Transverse colon (tissue), 4 donors: ENCODE data around the gene ADAMTS14. TPM values are rescaled to one million over a fixed set of nuclear protein-coding genes. Genes with fewer than 3 reads are reported as not detected.
"Not testable (repeated sequence)": the region's sequence is repeated elsewhere in the genome, so short reads cannot be mapped to it uniquely, and the experiment has no call there.

ENCODE experiments used
- DNase-seq: peaks from one replicate; pipeline ENCODE4 v3.0.0-alpha.2; 2019
- H3K27ac ChIP-seq, 4 donors: fragments of 200-600 bp; sonication (generic); 2 replicates each; pipeline ENCODE4 v1.5.1; 2016 to 2018; ENCODE audit warnings: inconsistent platforms in 4 of 4
- H3K27me3 ChIP-seq: fragments of 200-600 bp; sonication (generic); 2 replicates; pipeline ENCODE4 v1.5.1; 2017; ENCODE audit warnings: inconsistent platforms
- H3K36me3 ChIP-seq, 4 donors: fragments of 200-600 bp; sonication (generic); 2 replicates each; pipeline ENCODE4 v1.5.1; 2017 to 2019; ENCODE audit warnings: inconsistent platforms in 4 of 4
- H3K4me1 ChIP-seq, 4 donors: fragments of 200-600 bp; sonication (generic); 2 replicates each; pipeline ENCODE4 v1.5.1; 2017 to 2020; ENCODE audit warnings: inconsistent platforms in 4 of 4
- H3K4me3 ChIP-seq, 4 donors: fragments of 200-600 bp; sonication (generic); 1 replicate in 1 of 4; 2 replicates in 3 of 4; pipeline versions ENCODE4 v1.5.1 to v1.6.1; 2017 to 2019; ENCODE audit warnings: inconsistent platforms in 4 of 4
- H3K9me3 ChIP-seq, 2 donors: fragments of 200-600 bp; sonication (generic); 2 replicates each; pipeline ENCODE4 v1.5.1; 2017 to 2019; ENCODE audit warnings: inconsistent platforms in 2 of 2
- CTCF ChIP-seq, 5 experiments: fragments of 200-600 bp in 3 of 5; fragments of 450-650 bp in 2 of 5; sonication (generic) in 3 of 5; IDR thresholded peaks; 1 replicate in 2 of 5; 2 replicates in 3 of 5; pipeline ENCODE4 v1.5.1; 2016 to 2017; ENCODE audit warnings: antibody characterized with exemption in 5 of 5, inconsistent platforms in 3 of 5, mild to moderate bottlenecking in 2 of 5, moderate library complexity in 1 of 5
- EP300 ChIP-seq: sonication (generic); formaldehyde crosslinking; IDR thresholded peaks from one replicate; pipeline ENCODE4 v1.6.1; 2017; ENCODE audit warnings: antibody characterized with exemption, low read depth
- POLR2A ChIP-seq: fragments of 450-650 bp; IDR thresholded peaks from one replicate; pipeline ENCODE4 v1.6.1; 2016; ENCODE audit warnings: antibody characterized with exemption, mild to moderate bottlenecking, moderate library complexity
- POLR2AphosphoS5 ChIP-seq, 3 donors: sonication (generic); formaldehyde crosslinking; IDR thresholded peaks; one replicate each; pipeline ENCODE4 v1.6.1; 2016; ENCODE audit warnings: antibody characterized with exemption in 3 of 3
- WGBS, 2 donors: methylation state at CpG; one replicate each; pipeline ENCODE4 v1.1.5; 2018; ENCODE audit warnings: low coverage in 1 of 2; 5-methylcytosine and 5-hydroxymethylcytosine counted together
- in situ Hi-C, 4 donors: fragments of 200-750 bp; cut with MboI; loops; one replicate each; pipeline versions ENCODE4 v1.15.0 to v1.15.1; 2017; ENCODE audit warnings: low sequenced_read_pairs in 3 of 4, low pct_ligation_motif_present in 1 of 4, low pct_unique_long_range_greater_than_20kb in 1 of 4
- intact Hi-C: fragments of 100-400 bp; cut with DNase I; formaldehyde crosslinking; loops from one replicate; pipeline ENCODE4 v1.15.1; 2023; ENCODE audit warnings: low total_unique reads
- total RNA-seq, 4 donors: library from RNA; depleted of rRNA; stranded (reverse); fragments of >200 nt; gene quantifications; one replicate each; pipeline ENCODE4 v1.1.0, GENCODE V29; 2016

Gene ADAMTS14
- total RNA-seq, 4 donors from 2014 or later = 0.95 to 3.8 (median 1.4) TPM

- H3K9me3 ChIP-seq = peaks cover 6% of the 10 kb centered on the region in 2 donors
- DNase-seq = no peak
- TF ChIP-seq CTCF (IDR thresholded peaks at IDR 0.05) (no peak), EP300 (no peak), POLR2AphosphoS5 (IDR thresholded peaks at IDR 0.05) (no peak), POLR2A (no peak)
- H3K27me3 ChIP-seq = peaks cover 5% of the 10 kb centered on the region
- no peaks in the 10 kb centered on the region for H3K36me3 ChIP-seq
- no peak overlapping the region for H3K4me3 ChIP-seq
- no peaks in the 10 kb centered on the region for H3K4me1 ChIP-seq
- intact Hi-C loops (no loop called here), in situ Hi-C loops (no loop called here)
- 46 to 64% methylated on average over 1 of the region's 1 CpG for WGBS, 2 donors
- no peak overlapping the region for H3K27ac ChIP-seq
These were observed 43.0 kb upstream of the ADAMTS14 start for GRCh38 chr10:70629338-70629737.

GRCh38 chr10:70631735-70632134 is 40.6 kb upstream of the ADAMTS14 start:
- H3K27ac ChIP-seq, in situ Hi-C loops, H3K4me1 ChIP-seq, H3K4me3 ChIP-seq, H3K9me3 ChIP-seq, intact Hi-C loops, H3K36me3 ChIP-seq, DNase-seq, H3K27me3 ChIP-seq: not testable (repeated sequence)
- WGBS, 2 donors = 58 to 60% methylated on average over 1 to 2 of the region's 6 CpGs

GRCh38 chr10:70634011-70634410 is 38.3 kb upstream of the ADAMTS14 start:
- intact Hi-C loops (no loop called here), in situ Hi-C loops (no loop called here)
- no peaks in the 10 kb centered on the region for H3K4me1 ChIP-seq
- no peaks in the 10 kb centered on the region for H3K27me3 ChIP-seq
- no peaks in the 10 kb centered on the region for H3K36me3 ChIP-seq
- 49 to 51% methylated on average over 3 to 4 of the region's 4 CpGs for WGBS, 2 donors
- TF ChIP-seq POLR2A (no peak), CTCF (IDR thresholded peaks at IDR 0.05) (no peak), POLR2AphosphoS5 (IDR thresholded peaks at IDR 0.05) (no peak), EP300 (no peak)
- DNase-seq = no peak
- no peak overlapping the region for H3K4me3 ChIP-seq
- peaks cover 0 to 6% of the 10 kb centered on the region in 2 donors for H3K9me3 ChIP-seq
- no peak overlapping the region for H3K27ac ChIP-seq

- H3K27ac ChIP-seq, H3K36me3 ChIP-seq, H3K4me3 ChIP-seq, intact Hi-C loops, H3K27me3 ChIP-seq, in situ Hi-C loops, H3K9me3 ChIP-seq, DNase-seq, H3K4me1 ChIP-seq: not testable (repeated sequence)
- WGBS, 2 donors = 81% methylated on average over 5 of the region's 5 CpGs
These were observed 37.8 kb upstream of the ADAMTS14 start for GRCh38 chr10:70634515-70634914.

- H3K9me3 ChIP-seq, intact Hi-C loops, H3K36me3 ChIP-seq, DNase-seq, H3K27me3 ChIP-seq, H3K27ac ChIP-seq, H3K4me3 ChIP-seq, in situ Hi-C loops, H3K4me1 ChIP-seq: not testable (repeated sequence)
- 70 to 78% methylated on average over 5 to 7 of the region's 7 CpGs for WGBS, 2 donors
These were observed 32.5 kb upstream of the ADAMTS14 start for GRCh38 chr10:70639640-70640383.

GRCh38 chr10:70643272-70643671 is 29.0 kb upstream of the ADAMTS14 start:
- intact Hi-C loops, H3K9me3 ChIP-seq, DNase-seq, H3K4me1 ChIP-seq, in situ Hi-C loops, H3K36me3 ChIP-seq, H3K27me3 ChIP-seq, H3K4me3 ChIP-seq, H3K27ac ChIP-seq: not testable (repeated sequence)
- WGBS, 2 donors = 93 to 100% methylated on average over 1 to 3 of the region's 3 CpGs

- H3K27ac ChIP-seq, H3K4me3 ChIP-seq, H3K27me3 ChIP-seq, H3K36me3 ChIP-seq, intact Hi-C loops, H3K4me1 ChIP-seq, H3K9me3 ChIP-seq, in situ Hi-C loops, DNase-seq: not testable (repeated sequence)
- WGBS, 2 donors = 56% methylated on average over 8 of the region's 8 CpGs; no CpG with 5 or more reads in 1 of the 2 donors
These were observed 27.3 kb upstream of the ADAMTS14 start for GRCh38 chr10:70644959-70645358.
